Measurements from ENCODE around the gene PTPN6. TPM values are rescaled to one million over a fixed set of nuclear protein-coding genes. Genes with fewer than 3 reads are reported as not detected.

The PTPN6 gene
- total and polyA plus RNA-seq, 9 of the 15 experiments (the other 6 are each of a cell fraction or from before 2014, with no cell fraction given): 1.5 to 5.1 (median 3.9) TPM

GRCh38 chr12:6943722-6944380 is 7.3 kb upstream of the PTPN6 start, which contains the start of the genes C12orf57 and RNU7-1 (continued):
- TF ChIP-seq RUNX1 (IDR thresholded peaks at IDR 0.05; ENCODE audit: low read depth) (peak; percentile 88; the same call in 1 of the 2 replicates), U2AF2 (optimal IDR thresholded peaks at IDR 0.05; ENCODE audit: low read depth, low read length) (no peak), ZHX1 (conservative IDR thresholded peaks at IDR 0.05; ENCODE audit: low read length) (0 out of 2 replicates have a peak, but pooled peaks have one; percentile 44), ZBTB34 (CRISPR knock-in tag; IDR thresholded peaks at IDR 0.05) (peak; percentile 34; the same call in 1 of the 2 replicates), CXXC5 (CRISPR knock-in tag; IDR thresholded peaks at IDR 0.05) (peak; percentile 35), TFE3 (CRISPR knock-in tag; IDR thresholded peaks at IDR 0.05) (peak; percentile 65), THRB (CRISPR knock-in tag; conservative IDR thresholded peaks at IDR 0.05) (peak; percentile 99), CAMTA2 (CRISPR knock-in tag; conservative IDR thresholded peaks at IDR 0.05) (peak; percentile 98), E2F5 (CRISPR knock-in tag; IDR thresholded peaks at IDR 0.05) (no peak; the same call in 1 of the 2 replicates), DPF2 (IDR thresholded peaks at IDR 0.05) (peak; percentile 10; the same call in 1 of the 2 replicates), FOXA1 (IDR thresholded peaks at IDR 0.05; ENCODE audit: borderline replicate concordance) (no peak), SRSF7 (optimal IDR thresholded peaks at IDR 0.05; ENCODE audit: low read depth, low read length) (no peak), NBN (IDR thresholded peaks at IDR 0.05; ENCODE audit: low read depth) (peak; percentile 91), SMAD1 (IDR thresholded peaks at IDR 0.05; ENCODE audit: low read depth, low read length, partially characterized antibody) (peak; percentile 99), NFE2 (IDR thresholded peaks at IDR 0.05; ENCODE audit: low read depth) (no peak; the same call in 1 of the 2 replicates), TCFL5 (CRISPR knock-in tag; conservative IDR thresholded peaks at IDR 0.05) (peak; percentile 56; the same call in 1 of the 2 replicates), ZNF75A (CRISPR knock-in tag; IDR thresholded peaks at IDR 0.05) (peak; percentile 72), ETS2 (tag; IDR thresholded peaks at IDR 0.05; ENCODE audit: borderline replicate concordance, poor library complexity, severe bottlenecking) (no peak), POLR2H (tag; IDR thresholded peaks at IDR 0.05; ENCODE audit: low read depth) (peak; percentile 99), SIN3B (IDR thresholded peaks at IDR 0.05; ENCODE audit: low read depth) (peak; percentile 45; the same call in 1 of the 2 replicates), KLF16 (IDR thresholded peaks at IDR 0.05) (no peak)

Data from K562 (cell line).